Occipital lobe (tissue), 2 donors: ENCODE results near the gene MRC2. TPM values are rescaled to one million over a fixed set of nuclear protein-coding genes. Genes with fewer than 3 reads are reported as not detected.

ENCODE experiments used
- DNase-seq: peaks from one replicate; lab custom pipeline; 2025; lab: John Stamatoyannopoulos, UW
- total RNA-seq: library from RNA; depleted of rRNA; stranded (reverse); fragments of >200 nt; gene quantifications from one replicate; pipeline ENCODE4 v1.2.3, GENCODE V29; 2014

MRC2 gene
- total RNA-seq, 1 donor from 2014 or later: 26.2 TPM

- no peak for DNase-seq
Observed at GRCh38 chr17:62614142-62614541, 13.3 kb upstream of the MRC2 start.

GRCh38 chr17:62615503-62615902, 12.0 kb upstream of the MRC2 start:
- DNase-seq: no peak

GRCh38 chr17:62616993-62617893, 10.2 kb upstream of the MRC2 start:
- DNase-seq: no peak

GRCh38 chr17:62617894-62618472, 9.5 kb upstream of the MRC2 start:
- DNase-seq: no peak

GRCh38 chr17:62618647-62619416, 8.6 kb upstream of the MRC2 start:
- DNase-seq: no peak

GRCh38 chr17:62619417-62620155, 7.9 kb upstream of the MRC2 start:
- no peak for DNase-seq

- no peak for DNase-seq
Observed at GRCh38 chr17:62621223-62621622, 6.2 kb upstream of the MRC2 start.

- no peak for DNase-seq
Observed at GRCh38 chr17:62625184-62625869, 2.1 kb upstream of the MRC2 start.

- no peak for DNase-seq
Observed at GRCh38 chr17:62625870-62626200, 1.6 kb upstream of the MRC2 start.

- DNase-seq: no peak
Observed at GRCh38 chr17:62626719-62627218, 701 bp upstream of the MRC2 start.

GRCh38 chr17:62627904-62628633, 599 bp downstream of the MRC2 start:
- DNase-seq: no peak

GRCh38 chr17:62628831-62629555, 1.5 kb downstream of the MRC2 start:
- DNase-seq: no peak

GRCh38 chr17:62629556-62630364, 2.3 kb downstream of the MRC2 start:
- no peak for DNase-seq

- no peak for DNase-seq
Observed at GRCh38 chr17:62630365-62631085, 3.1 kb downstream of the MRC2 start.

- DNase-seq: no peak
Observed at GRCh38 chr17:62631086-62631935, 3.8 kb downstream of the MRC2 start.

- no peak for DNase-seq
Observed at GRCh38 chr17:62631936-62632924, 4.8 kb downstream of the MRC2 start.
